HepG2 (cell line): ENCODE measurements around the gene SCYGR8. TPM values are rescaled to one million over a fixed set of nuclear protein-coding genes. Genes with fewer than 3 reads are reported as not detected.

Experiments
- ATAC-seq: fragments of 200-7000 bp; cut with Tn5 transposase; 3 replicates; pipeline ENCODE4 v1.9.1; 2020; ENCODE audit warnings: mild to moderate bottlenecking, moderate library complexity
- BruUV-seq: library from RNA; stranded (reverse); fragments of 400-500 nt; replicated peaks from 2 replicates; lab custom pipeline; 2021; lab: Mats Ljungman, UMichigan
- CTCF ChIA-PET: fragments of 300-600 bp; formaldehyde crosslinking; extraction: SDS; loops from one replicate; lab custom pipeline; 2021; ENCODE audit warnings: low total read pairs, inconsistent platforms, low intra/inter-chr PET ratio; lab: Yijun Ruan, JAX
- POLR2A ChIA-PET: fragments of 350-600 bp; sonication (Branson Sonifier 250); formaldehyde crosslinking; loops from one replicate; lab custom pipeline; 2020; ENCODE audit warnings: antibody characterized with exemption, inconsistent platforms; lab: Yijun Ruan, JAX
- DNase-seq: peaks from one replicate; pipeline ENCODE4 v3.0.0-alpha.2; 2015; ENCODE audit warnings: low spot score
- FAIRE-seq: peaks from 3 replicates; lab custom pipeline; 2011; peaks lifted over from hg19 to GRCh38; lab: Jason Lieb, UNC
- H2AFZ ChIP-seq: one replicate; pipeline ENCODE4 v1.6.1; 2011; ENCODE audit warnings: low read length, inconsistent platforms
- H3K27ac ChIP-seq: fragments of 300-600 bp; 3 replicates; pipeline ENCODE4 v1.8.0; 2011; ENCODE audit warnings: mixed run types, mild to moderate bottlenecking, mixed read lengths, low read length, inconsistent platforms; ENCODE audit not compliant: insufficient read depth; ENCODE audit errors: extremely low read length
- H3K27me3 ChIP-seq, 2 experiments: fragments of 200-600 bp in 1 of 2; 2 replicates in 1 of 2; 3 replicates in 1 of 2; pipeline versions ENCODE4 v1.6.0 to v1.8.0; 2011; ENCODE audit warnings: low read length in 2 of 2, mild to moderate bottlenecking in 2 of 2, moderate library complexity in 2 of 2, inconsistent platforms in 1 of 2; ENCODE audit not compliant: insufficient read depth in 2 of 2, control insufficient read depth in 1 of 2
- H3K36me3 ChIP-seq, 2 experiments: fragments of 200-600 bp in 1 of 2; replicated peaks in 1 of 2; 2 replicates in 1 of 2; 3 replicates in 1 of 2; pipeline versions ENCODE4 v1.5.1 to v1.8.0; 2011; ENCODE audit warnings: low read length in 2 of 2, inconsistent platforms in 1 of 2; ENCODE audit not compliant: insufficient read depth in 2 of 2, control insufficient read depth in 1 of 2
- H3K4me1 ChIP-seq: 2 replicates; pipeline ENCODE4 v1.5.1; 2012; ENCODE audit warnings: low read length, inconsistent platforms; ENCODE audit not compliant: insufficient read depth
- H3K4me2 ChIP-seq: 2 replicates; pipeline ENCODE4 v1.6.0; 2011; ENCODE audit warnings: low read depth, low read length, inconsistent platforms
- H3K4me3 ChIP-seq, 3 experiments: fragments of 200-600 bp in 1 of 3; sonication (generic), shearing (Covaris generic) in 1 of 3; replicated peaks in 1 of 3; 2 replicates each; pipeline ENCODE4 v1.5.1; 2011 to 2016; ENCODE audit warnings: low read length in 3 of 3, inconsistent platforms in 2 of 3, low read depth in 2 of 3, mild to moderate bottlenecking in 2 of 3, control low read depth in 1 of 3, mixed read lengths in 1 of 3; ENCODE audit not compliant: insufficient read depth in 1 of 3
- H3K79me2 ChIP-seq: one replicate; pipeline ENCODE4 v1.6.1; 2011; ENCODE audit warnings: low read length, inconsistent platforms; ENCODE audit not compliant: insufficient read depth
- H3K9ac ChIP-seq: 2 replicates; pipeline ENCODE4 v1.6.0; 2011; ENCODE audit warnings: mild to moderate bottlenecking, low read depth, low read length, inconsistent platforms; ENCODE audit not compliant: insufficient read depth
- H3K9me3 ChIP-seq: 2 replicates; pipeline ENCODE4 v1.5.1; 2012; ENCODE audit warnings: mild to moderate bottlenecking, low read length
- H4K20me1 ChIP-seq: 2 replicates; pipeline ENCODE4 v1.6.0; 2011; ENCODE audit warnings: inconsistent platforms, mild to moderate bottlenecking, low read length, moderate library complexity; ENCODE audit not compliant: insufficient read depth
- BHLHE40 ChIP-seq: IDR thresholded peaks from 2 replicates; pipeline ENCODE4 v1.6.1; 2011; ENCODE audit warnings: low read length, improper control_type of control experiment
- CEBPB ChIP-seq: IDR thresholded peaks from 2 replicates; pipeline ENCODE4 v1.6.1; 2011; ENCODE audit warnings: low read depth, low read length, improper control_type of control experiment, borderline replicate concordance
- DPF2 ChIP-seq: sonication (generic); formaldehyde crosslinking; IDR thresholded peaks from 2 replicates; pipeline ENCODE4 v1.4.0; 2020; ENCODE audit warnings: mild to moderate bottlenecking, low read depth, missing genetic modification reagents, borderline replicate concordance
- FOSL2 ChIP-seq: sonication (generic); formaldehyde crosslinking; IDR thresholded peaks from 2 replicates; pipeline ENCODE4 v1.4.0; 2020; ENCODE audit warnings: missing genetic modification reagents
- JUND ChIP-seq: sonication (generic); formaldehyde crosslinking; IDR thresholded peaks from 2 replicates; pipeline ENCODE4 v1.8.0; 2022; ENCODE audit warnings: mild to moderate bottlenecking, missing genetic modification reagents
- KDM5A ChIP-seq: fragments of 200-600 bp; sonication (generic); IDR thresholded peaks from 2 replicates; pipeline ENCODE4 v1.7.0; 2018; ENCODE audit warnings: antibody characterized with exemption, mild to moderate bottlenecking, low read length, borderline replicate concordance
- PHB2 ChIP-seq: fragments of 450-650 bp; IDR thresholded peaks from 2 replicates; pipeline ENCODE4 v1.6.1; 2018; ENCODE audit not compliant: partially characterized antibody
- RBAK ChIP-seq: sonication (generic); formaldehyde crosslinking; IDR thresholded peaks from 2 replicates; pipeline ENCODE4 v1.5.1; 2020; ENCODE audit warnings: mild to moderate bottlenecking, missing genetic modification reagents
- RBFOX2 ChIP-seq: fragments of 200-400 bp; formaldehyde crosslinking; IDR thresholded peaks from 2 replicates; pipeline ENCODE4 v1.6.1; 2017; ENCODE audit warnings: low read depth, mild to moderate bottlenecking, low read length
- SALL1 ChIP-seq: sonication (generic); formaldehyde crosslinking; IDR thresholded peaks from 2 replicates; pipeline ENCODE4 v1.8.0; 2022; ENCODE audit warnings: mild to moderate bottlenecking, missing genetic modification reagents
- SKIL ChIP-seq: sonication (generic); formaldehyde crosslinking; IDR thresholded peaks from 2 replicates; pipeline ENCODE4 v1.8.0; 2022; ENCODE audit warnings: missing genetic modification reagents, mild to moderate bottlenecking, moderate library complexity, borderline replicate concordance
- SMARCC2 ChIP-seq: fragments of 450-650 bp; IDR thresholded peaks from 2 replicates; pipeline ENCODE4 v1.6.1; 2017; ENCODE audit warnings: antibody characterized with exemption, mild to moderate bottlenecking
- TCF7 ChIP-seq: sonication (generic); IDR thresholded peaks from 2 replicates; pipeline ENCODE4 v1.6.1; 2016; ENCODE audit warnings: antibody characterized with exemption, low read depth
- THAP7 ChIP-seq: sonication (generic); formaldehyde crosslinking; IDR thresholded peaks from 2 replicates; pipeline ENCODE4 v1.8.1; 2023; ENCODE audit warnings: mild to moderate bottlenecking, missing genetic modification reagents
- ZFP36L1 ChIP-seq: sonication (generic); formaldehyde crosslinking; IDR thresholded peaks from 2 replicates; pipeline ENCODE4 v1.8.0; 2022; ENCODE audit warnings: mild to moderate bottlenecking, missing genetic modification reagents, moderate library complexity
- ZNF180 ChIP-seq: sonication (generic); formaldehyde crosslinking; IDR thresholded peaks from 2 replicates; pipeline ENCODE4 v1.4.0; 2020; ENCODE audit warnings: low read depth, missing genetic modification reagents, borderline replicate concordance
- ZNF577 ChIP-seq: sonication (generic); formaldehyde crosslinking; IDR thresholded peaks from 2 replicates; pipeline ENCODE4 v1.4.0; 2020; ENCODE audit warnings: mild to moderate bottlenecking, low read depth, missing genetic modification reagents, borderline replicate concordance
- WGBS: methylation state at CpG from one replicate; pipeline ENCODE4 v1.1.6; 2017; ENCODE audit warnings: low lambda C conversion rate; 5-methylcytosine and 5-hydroxymethylcytosine counted together
- in situ Hi-C: cut with HindIII; loops from 2 replicates; pipeline ENCODE4 v1.10.0; 2017; ENCODE audit warnings: low pct_unique_long_range_greater_than_20kb; ENCODE audit not compliant: extremely low pct_ligation_motif_present
- intact Hi-C: fragments of 100-400 bp; cut with micrococcal nuclease; formaldehyde crosslinking; loops from one replicate; pipeline ENCODE4 v1.10.0; 2022; ENCODE audit not compliant: unreplicated experiment
- polyA plus RNA-seq, 8 experiments: library from polyadenylated mRNA; depleted of rRNA in 3 of 8; stranded (reverse) in 7 of 8; unstranded in 1 of 8; fragments of >200 nt; fragmentation: Illumina TruSeq in 4 of 8; extraction: Trizol in 4 of 8; gene quantifications; 2 replicates each; pipeline versions ENCODE4 v1.2.1 to v1.2.3, GENCODE V29; 2011 to 2016; ENCODE audit warnings: low read depth in 4 of 8, missing spikeins in 1 of 8, mixed read lengths in 1 of 8; ENCODE audit not compliant: insufficient read depth in 1 of 8
- total RNA-seq, 5 experiments: library from RNA; depleted of rRNA; stranded (reverse); fragments of >200 nt; fragmentation: Illumina TruSeq; extraction: Trizol; gene quantifications; 2 replicates each; pipeline ENCODE4 v1.2.3, GENCODE V29; 2016; ENCODE audit warnings: low read depth in 1 of 5

The SCYGR8 gene
- total and polyA plus RNA-seq, 2 of the 13 experiments (the other 11 are each of a cell fraction or from before 2014, with no cell fraction given), result not detected

GRCh38 chr2:227703961-227704360 is 41.7 kb upstream of the SCYGR8 start:
- ATAC-seq (no peak), FAIRE-seq (no peak), DNase-seq (no peak)
- Histone ChIP-seq H2AFZ (no peak overlapping the region), H3K27ac (no peak overlapping the region), H4K20me1 (no peaks in the 10 kb centered on the region), H3K27me3 (no peaks in the 10 kb centered on the region), H3K4me2 (no peak overlapping the region), H3K9me3 (no peaks in the 10 kb centered on the region), H3K79me2 (no peaks in the 10 kb centered on the region), H3K9ac (no peak overlapping the region), H3K4me1 (peaks cover 30% of the 10 kb centered on the region), H3K4me3 (no peak overlapping the region), H3K36me3 (no peaks in the 10 kb centered on the region)
- intact Hi-C loops, result loop anchor here (1.0 kb wide), 1 partner anchor 32 kb away; no protein-coding TSS in a partner anchor
- WGBS, result 75% methylated on average over 3 of the region's 3 CpGs
- TF ChIP-seq SMARCC2 (no peak), DPF2 (CRISPR knock-in tag) (no peak), RBAK (CRISPR knock-in tag) (no peak), KDM5A (no peak), JUND (no peak), TCF7 (no peak), THAP7 (CRISPR knock-in tag) (no peak), ZNF577 (CRISPR knock-in tag) (no peak), ZNF180 (CRISPR knock-in tag) (no peak), ZFP36L1 (no peak), FOSL2 (CRISPR knock-in tag) (no peak), CEBPB (no peak), SALL1 (CRISPR knock-in tag) (no peak), RBFOX2 (no peak), PHB2 (no peak), BHLHE40 (no peak), SKIL (no peak)
- no TSS peak for BruUV-seq
- ChIA-PET CTCF (no interaction called here), POLR2A (no interaction called here)
- in situ Hi-C loops, result no loop called here
